Breast epithelium (tissue), 4 donors: ENCODE measurements around the gene EFTUD2. TPM values are rescaled to one million over a fixed set of nuclear protein-coding genes. Genes with fewer than 3 reads are reported as not detected.

Source experiments
- DNase-seq, 2 donors: peaks; one replicate each; pipeline ENCODE4 v3.0.0-alpha.2; 2019; ENCODE audit warnings: low spot score in 2 of 2
- H3K27ac ChIP-seq, 2 donors: fragments of 200-600 bp; sonication (generic) in 1 of 2; one replicate each; pipeline ENCODE4 v1.5.1; 2016 to 2019; ENCODE audit warnings: mild to moderate bottlenecking in 1 of 2
- H3K27me3 ChIP-seq, 2 donors: fragments of 200-600 bp; sonication (generic) in 1 of 2; one replicate each; pipeline versions ENCODE4 v1.5.1 to v1.6.0; 2017 to 2019; ENCODE audit warnings: control low read depth in 1 of 2, mild to moderate bottlenecking in 1 of 2
- H3K36me3 ChIP-seq: fragments of 200-600 bp; one replicate; pipeline ENCODE4 v1.5.1; 2019
- H3K4me1 ChIP-seq, 2 donors: fragments of 200-600 bp; sonication (generic); one replicate each; pipeline ENCODE4 v1.5.1; 2016 to 2019; ENCODE audit warnings: control low read depth in 1 of 2
- H3K4me3 ChIP-seq, 3 donors: fragments of 200-600 bp; sonication (generic); 1 replicate in 2 of 3; 2 replicates in 1 of 3; pipeline ENCODE4 v1.5.1; 2016 to 2019; ENCODE audit warnings: mild to moderate bottlenecking in 3 of 3, moderate library complexity in 2 of 3
- H3K9me3 ChIP-seq, 2 donors: fragments of 200-600 bp; sonication (generic) in 1 of 2; one replicate each; pipeline ENCODE4 v1.5.1; 2016 to 2019; ENCODE audit warnings: control low read depth in 1 of 2
- POLR2A ChIP-seq: fragments of 450-650 bp; IDR thresholded peaks from one replicate; pipeline ENCODE4 v1.6.1; 2016; ENCODE audit warnings: antibody characterized with exemption, mild to moderate bottlenecking, moderate library complexity
- POLR2AphosphoS5 ChIP-seq, 3 donors: sonication (generic); formaldehyde crosslinking; IDR thresholded peaks; one replicate each; pipeline ENCODE4 v1.6.1; 2017; ENCODE audit warnings: antibody characterized with exemption in 3 of 3
- intact Hi-C: fragments of 100-400 bp; cut with DNase I; formaldehyde crosslinking; loops from one replicate; pipeline ENCODE4 v1.15.1; 2023; ENCODE audit warnings: low total_unique reads
- total RNA-seq, 3 donors: library from RNA; depleted of rRNA; stranded (reverse); fragments of >200 nt; gene quantifications; one replicate each; pipeline ENCODE4 v1.1.0, GENCODE V29; 2016
- TF ChIP-seq, protein P1 (sequence below), 3 donors: fragments of 450-650 bp; IDR thresholded peaks; one replicate each; pipeline ENCODE4 v1.5.1; 2016 to 2017; ENCODE audit warnings: antibody characterized with exemption in 3 of 3, mild to moderate bottlenecking in 3 of 3, moderate library complexity in 3 of 3

EFTUD2 gene
- total RNA-seq, 3 donors from 2014 or later = 58.1 to 71.4 (median 60.0) TPM

- Histone ChIP-seq H3K27ac (peak overlapping the region in 1 of 2 donors; percentile 78), H3K36me3 (no peaks in the 10 kb centered on the region), H3K4me3 (peak overlapping the region; percentile 51 to 76 (median 57)), H3K4me1 (peaks cover 0 to 4% of the 10 kb centered on the region in 2 donors), H3K27me3 (peaks cover 9 to 58% of the 10 kb centered on the region in 2 donors), H3K9me3 (no peaks in the 10 kb centered on the region)
- intact Hi-C loops = no loop called here
- no peak for TF ChIP-seq POLR2A
- peak in 1 of 2 donors; percentile 15 for DNase-seq
Measured at GRCh38 chr17:44830359-44831288, 68.6 kb downstream of the EFTUD2 start.

GRCh38 chr17:44829523-44830358 is 69.5 kb downstream of the EFTUD2 start, which contains the start of gene GJC1:
Gene GJC1, minus strand, starts transcription at chr17:44830287. Its CDS starts 24,470 bp downstream, at chr17:44805817.
- H3K9me3 ChIP-seq = no peaks in the 10 kb centered on the region
- peak within 1 kb of the TSS; percentile 41 to 78 for H3K27ac ChIP-seq
- intact Hi-C loops = no loop called here

GRCh38 chr17:44828919-44829522 is 70.2 kb downstream of the EFTUD2 start:
- Histone ChIP-seq H3K9me3 (no peaks in the 10 kb centered on the region), H3K36me3 (no peaks in the 10 kb centered on the region), H3K4me3 (peak overlapping the region; percentile 51 to 76 (median 57)), H3K4me1 (peaks cover 0 to 4% of the 10 kb centered on the region in 2 donors), H3K27me3 (peaks cover 9 to 67% of the 10 kb centered on the region in 2 donors), H3K27ac (peak overlapping the region; percentile 41 to 78)
- DNase-seq = no peak
- intact Hi-C loops = no loop called here
- TF ChIP-seq, protein P1, sequence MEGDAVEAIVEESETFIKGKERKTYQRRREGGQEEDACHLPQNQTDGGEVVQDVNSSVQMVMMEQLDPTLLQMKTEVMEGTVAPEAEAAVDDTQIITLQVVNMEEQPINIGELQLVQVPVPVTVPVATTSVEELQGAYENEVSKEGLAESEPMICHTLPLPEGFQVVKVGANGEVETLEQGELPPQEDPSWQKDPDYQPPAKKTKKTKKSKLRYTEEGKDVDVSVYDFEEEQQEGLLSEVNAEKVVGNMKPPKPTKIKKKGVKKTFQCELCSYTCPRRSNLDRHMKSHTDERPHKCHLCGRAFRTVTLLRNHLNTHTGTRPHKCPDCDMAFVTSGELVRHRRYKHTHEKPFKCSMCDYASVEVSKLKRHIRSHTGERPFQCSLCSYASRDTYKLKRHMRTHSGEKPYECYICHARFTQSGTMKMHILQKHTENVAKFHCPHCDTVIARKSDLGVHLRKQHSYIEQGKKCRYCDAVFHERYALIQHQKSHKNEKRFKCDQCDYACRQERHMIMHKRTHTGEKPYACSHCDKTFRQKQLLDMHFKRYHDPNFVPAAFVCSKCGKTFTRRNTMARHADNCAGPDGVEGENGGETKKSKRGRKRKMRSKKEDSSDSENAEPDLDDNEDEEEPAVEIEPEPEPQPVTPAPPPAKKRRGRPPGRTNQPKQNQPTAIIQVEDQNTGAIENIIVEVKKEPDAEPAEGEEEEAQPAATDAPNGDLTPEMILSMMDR (IDR thresholded peaks at IDR 0.05) = no peak
- TF ChIP-seq POLR2AphosphoS5 (IDR thresholded peaks at IDR 0.05) (peak in 2 of 3 donors; percentile 20 to 48), POLR2A (no peak)

More at GRCh38 chr17:44829523-44830358, 69.5 kb downstream of the EFTUD2 start, which contains the start of gene GJC1:
- H3K27me3 ChIP-seq = peaks cover 9 to 64% of the 10 kb centered on the region in 2 donors
- peaks cover 0 to 4% of the 10 kb centered on the region in 2 donors for H3K4me1 ChIP-seq
- peak within 1 kb of the TSS; percentile 51 to 76 (median 57) for H3K4me3 ChIP-seq
- TF ChIP-seq POLR2A (no peak), POLR2AphosphoS5 (IDR thresholded peaks at IDR 0.05) (no peak)
- TF ChIP-seq, protein P1 (IDR thresholded peaks at IDR 0.05) = no peak
- H3K36me3 ChIP-seq = no peaks in the 10 kb centered on the region
- DNase-seq = no peak

- intact Hi-C loops = no loop called here
- no peak for DNase-seq
- H3K27me3 ChIP-seq = peaks cover 9 to 69% of the 10 kb centered on the region in 2 donors
- H3K27ac ChIP-seq = no peak overlapping the region
- peak overlapping the region in 1 of 3 donors; percentile 5 for H3K4me3 ChIP-seq
- H3K4me1 ChIP-seq = peaks cover 0 to 4% of the 10 kb centered on the region in 2 donors
- TF ChIP-seq, protein P1 (IDR thresholded peaks at IDR 0.05) = no peak
- no peak for TF ChIP-seq POLR2A
- TF ChIP-seq POLR2AphosphoS5 (IDR thresholded peaks at IDR 0.05) = no peak
- H3K9me3 ChIP-seq = no peaks in the 10 kb centered on the region
- no peaks in the 10 kb centered on the region for H3K36me3 ChIP-seq
Measured at GRCh38 chr17:44827863-44828262, 71.4 kb downstream of the EFTUD2 start.
